ENCODE results near the gene CRPPA. TPM values are rescaled to one million over a fixed set of nuclear protein-coding genes. Genes with fewer than 3 reads are reported as not detected.
A peak's percentile ranks its signal among the peaks of the same experiment; 100 is the strongest.

The CRPPA gene
- total and polyA plus RNA-seq, 2 of the 13 experiments (the other 11 are each of a cell fraction or from before 2014, with no cell fraction given), result 0.16 to 1.3 TPM

DNA sequence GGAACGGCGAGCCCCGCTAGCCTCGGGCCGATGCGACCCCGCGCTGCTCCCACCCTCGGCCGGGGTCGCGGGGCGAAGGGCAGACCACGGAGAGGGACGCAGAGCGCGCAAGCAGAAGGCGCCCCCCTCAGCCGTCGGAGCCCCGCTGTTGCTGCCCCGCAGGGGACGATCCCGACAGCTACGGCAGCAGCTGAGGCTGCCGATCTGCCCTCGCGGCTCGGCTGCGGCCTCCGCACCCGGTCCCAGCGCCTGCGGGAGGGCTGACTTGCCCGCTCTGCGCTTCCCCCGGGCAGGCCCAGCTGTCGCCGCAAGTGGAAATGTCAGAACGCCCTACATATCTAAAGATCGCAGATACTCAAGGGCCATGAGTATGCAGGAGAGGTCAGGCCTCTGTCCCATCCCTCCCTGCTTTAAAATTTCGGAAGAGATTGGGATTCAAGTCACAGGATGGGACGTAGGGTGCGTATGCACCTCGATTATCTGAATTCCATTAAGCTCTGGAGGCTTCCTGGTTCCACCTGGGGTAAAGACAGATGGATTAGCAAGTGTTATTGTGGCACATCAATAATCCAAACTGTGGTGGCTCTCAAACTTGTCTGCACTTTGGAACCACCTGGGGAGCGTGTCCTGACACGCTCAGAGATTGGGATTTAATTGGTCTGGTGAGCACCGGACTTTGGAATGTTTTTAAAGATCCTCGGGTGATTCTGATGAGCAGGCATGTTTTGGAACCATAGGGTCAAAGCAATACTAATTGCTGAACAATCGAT is at the start of gene CRPPA (continued):
- TF ChIP-seq, protein P1, sequence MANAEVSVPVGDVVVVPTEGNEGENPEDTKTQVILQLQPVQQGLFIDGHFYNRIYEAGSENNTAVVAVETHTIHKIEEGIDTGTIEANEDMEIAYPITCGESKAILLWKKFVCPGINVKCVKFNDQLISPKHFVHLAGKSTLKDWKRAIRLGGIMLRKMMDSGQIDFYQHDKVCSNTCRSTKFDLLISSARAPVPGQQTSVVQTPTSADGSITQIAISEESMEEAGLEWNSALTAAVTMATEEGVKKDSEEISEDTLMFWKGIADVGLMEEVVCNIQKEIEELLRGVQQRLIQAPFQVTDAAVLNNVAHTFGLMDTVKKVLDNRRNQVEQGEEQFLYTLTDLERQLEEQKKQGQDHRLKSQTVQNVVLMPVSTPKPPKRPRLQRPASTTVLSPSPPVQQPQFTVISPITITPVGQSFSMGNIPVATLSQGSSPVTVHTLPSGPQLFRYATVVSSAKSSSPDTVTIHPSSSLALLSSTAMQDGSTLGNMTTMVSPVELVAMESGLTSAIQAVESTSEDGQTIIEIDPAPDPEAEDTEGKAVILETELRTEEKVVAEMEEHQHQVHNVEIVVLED (CRISPR knock-in tag; IDR thresholded peaks at IDR 0.05; ENCODE audit: borderline replicate concordance), result no peak; the same call in 1 of the 2 replicates
- TF ChIP-seq MXI1 (IDR thresholded peaks at IDR 0.05; ENCODE audit: borderline replicate concordance, low read depth, low read length), result no peak
- TF ChIP-seq ELF4 (CRISPR knock-in tag; IDR thresholded peaks at IDR 0.05; ENCODE audit: borderline replicate concordance), result no peak
- TF ChIP-seq ZNF335 (CRISPR knock-in tag; IDR thresholded peaks at IDR 0.05), result no peak
- peak; percentile 76; the same call in 1 of the 2 replicates for TF ChIP-seq ZNF446 (CRISPR knock-in tag; IDR thresholded peaks at IDR 0.05)
- TF ChIP-seq ZNF263 (CRISPR knock-in tag; IDR thresholded peaks at IDR 0.05), result peak; percentile 33; the same call in 1 of the 2 replicates
- no peak for TF ChIP-seq JUNB (CRISPR knock-in tag; IDR thresholded peaks at IDR 0.05; ENCODE audit: borderline replicate concordance)
- no peak for TF ChIP-seq MTA1 (CRISPR knock-in tag; IDR thresholded peaks at IDR 0.05; ENCODE audit: borderline replicate concordance)
- no peak for TF ChIP-seq PLRG1 (conservative IDR thresholded peaks at IDR 0.05)
- TF ChIP-seq SPEN (CRISPR knock-in tag; IDR thresholded peaks at IDR 0.05; ENCODE audit: low read depth), result no peak; the same call in 1 of the 2 replicates
- no peak for TF ChIP-seq SMARCC2 (IDR thresholded peaks at IDR 0.05)
- no peak for TF ChIP-seq PITX1 (CRISPR knock-in tag; IDR thresholded peaks at IDR 0.05)
- TF ChIP-seq ZBED4 (CRISPR knock-in tag; IDR thresholded peaks at IDR 0.05; ENCODE audit: borderline replicate concordance), result peak; percentile 34; the same call in 1 of the 2 replicates
- no peak; the same call in 1 of the 2 replicates for TF ChIP-seq SAFB2 (CRISPR knock-in tag; IDR thresholded peaks at IDR 0.05; ENCODE audit: borderline replicate concordance, low read depth)
- no peak for TF ChIP-seq ZNF720 (CRISPR knock-in tag; IDR thresholded peaks at IDR 0.05)
- TF ChIP-seq, protein P2, sequence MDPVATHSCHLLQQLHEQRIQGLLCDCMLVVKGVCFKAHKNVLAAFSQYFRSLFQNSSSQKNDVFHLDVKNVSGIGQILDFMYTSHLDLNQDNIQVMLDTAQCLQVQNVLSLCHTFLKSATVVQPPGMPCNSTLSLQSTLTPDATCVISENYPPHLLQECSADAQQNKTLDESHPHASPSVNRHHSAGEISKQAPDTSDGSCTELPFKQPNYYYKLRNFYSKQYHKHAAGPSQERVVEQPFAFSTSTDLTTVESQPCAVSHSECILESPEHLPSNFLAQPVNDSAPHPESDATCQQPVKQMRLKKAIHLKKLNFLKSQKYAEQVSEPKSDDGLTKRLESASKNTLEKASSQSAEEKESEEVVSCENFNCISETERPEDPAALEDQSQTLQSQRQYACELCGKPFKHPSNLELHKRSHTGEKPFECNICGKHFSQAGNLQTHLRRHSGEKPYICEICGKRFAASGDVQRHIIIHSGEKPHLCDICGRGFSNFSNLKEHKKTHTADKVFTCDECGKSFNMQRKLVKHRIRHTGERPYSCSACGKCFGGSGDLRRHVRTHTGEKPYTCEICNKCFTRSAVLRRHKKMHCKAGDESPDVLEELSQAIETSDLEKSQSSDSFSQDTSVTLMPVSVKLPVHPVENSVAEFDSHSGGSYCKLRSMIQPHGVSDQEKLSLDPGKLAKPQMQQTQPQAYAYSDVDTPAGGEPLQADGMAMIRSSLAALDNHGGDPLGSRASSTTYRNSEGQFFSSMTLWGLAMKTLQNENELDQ (CRISPR knock-in tag; IDR thresholded peaks at IDR 0.05; ENCODE audit: borderline replicate concordance), result no peak
- peak in 1 of 2 experiments; percentile 28; a peak in 1 of 4 replicates for TF ChIP-seq POLR2A (IDR thresholded peaks at IDR 0.05; ENCODE audit: insufficient read depth in 1 of 2, low read depth in 2 of 2, low read length in 2 of 2)
- peak; percentile 31; the same call in 1 of the 2 replicates for TF ChIP-seq NR0B2 (CRISPR knock-in tag; IDR thresholded peaks at IDR 0.05)
- TF ChIP-seq AHR (CRISPR knock-in tag; IDR thresholded peaks at IDR 0.05), result no peak
- TF ChIP-seq TAF15 (IDR thresholded peaks at IDR 0.05; ENCODE audit: low read depth, low read length, poor library complexity, severe bottlenecking), result no peak
- TF ChIP-seq RELA (CRISPR knock-in tag; IDR thresholded peaks at IDR 0.05), result no peak
- TF ChIP-seq RFXAP (CRISPR knock-in tag; IDR thresholded peaks at IDR 0.05; ENCODE audit: borderline replicate concordance), result peak; percentile 72; the same call in 1 of the 2 replicates
